Body of pancreas (tissue), 4 donors: Measurements from ENCODE around the gene SHROOM2. TPM values are rescaled to one million over a fixed set of nuclear protein-coding genes. Genes with fewer than 3 reads are reported as not detected.
"Not testable (repeated sequence)": the region's sequence is repeated elsewhere in the genome, so short reads cannot be mapped to it uniquely, and the experiment has no call there.

Experiments
- ATAC-seq: fragments of 150-250 bp; one replicate; pipeline ENCODE4 v1.9.1; 2016
- DNase-seq, 4 donors: peaks; one replicate each; pipeline ENCODE4 v3.0.0-alpha.2; 2019
- H3K27ac ChIP-seq, 4 donors: fragments of 200-600 bp; sonication (generic); 1 replicate in 3 of 4; 2 replicates in 1 of 4; pipeline versions ENCODE4 v1.5.1 to v1.6.1; 2016 to 2019; ENCODE audit warnings: mild to moderate bottlenecking in 1 of 4, mixed read lengths in 1 of 4, moderate library complexity in 1 of 4
- H3K27me3 ChIP-seq, 2 donors: fragments of 200-600 bp; sonication (generic); one replicate each; pipeline ENCODE4 v1.6.0; 2016; ENCODE audit warnings: mild to moderate bottlenecking in 1 of 2
- H3K36me3 ChIP-seq, 2 donors: fragments of 200-600 bp; sonication (generic); replicated peaks in 1 of 2; 2 replicates each; pipeline ENCODE4 v1.5.1; 2016; ENCODE audit warnings: low read depth in 2 of 2; ENCODE audit not compliant: insufficient read depth in 1 of 2
- H3K4me1 ChIP-seq: fragments of 200-600 bp; sonication (generic); one replicate; pipeline ENCODE4 v1.6.0; 2016
- H3K4me3 ChIP-seq, 2 donors: fragments of 200-600 bp; sonication (generic); 1 replicate in 1 of 2; 2 replicates in 1 of 2; pipeline ENCODE4 v1.5.1; 2016 to 2019
- H3K9me3 ChIP-seq, 3 donors: fragments of 200-600 bp; sonication (generic); 1 replicate in 2 of 3; 2 replicates in 1 of 3; pipeline ENCODE4 v1.5.1; 2016
- CTCF ChIP-seq, 7 experiments: fragments of 450-650 bp in 4 of 7; fragments of 200-600 bp in 3 of 7; sonication (generic) in 3 of 7; IDR thresholded peaks; one replicate each; pipeline ENCODE4 v1.5.1; 2016 to 2019; ENCODE audit warnings: antibody characterized with exemption in 7 of 7
- POLR2A ChIP-seq, 3 donors: fragments of 450-650 bp; IDR thresholded peaks; one replicate each; pipeline ENCODE4 v1.6.1; 2016; ENCODE audit warnings: antibody characterized with exemption in 3 of 3, mild to moderate bottlenecking in 2 of 3
- WGBS, 2 donors: methylation state at CpG; one replicate each; pipeline ENCODE4 v1.1.5; 2017; 5-methylcytosine and 5-hydroxymethylcytosine counted together
- intact Hi-C: fragments of 100-400 bp; cut with DNase I; formaldehyde crosslinking; loops from one replicate; pipeline ENCODE4 v1.15.1; 2023
- total RNA-seq, 2 donors: library from RNA; depleted of rRNA; stranded (reverse); fragments of >200 nt; gene quantifications; one replicate each; pipeline ENCODE4 v1.1.0, GENCODE V29; 2016

The SHROOM2 gene
- total RNA-seq, 2 donors from 2014 or later, result 9.9 TPM

- no peak for DNase-seq
- Histone ChIP-seq H3K4me1 (no peaks in the 10 kb centered on the region), H3K36me3 (no peaks in the 10 kb centered on the region), H3K9me3 (no peaks in the 10 kb centered on the region), H3K27ac (no peak overlapping the region), H3K27me3 (no peaks in the 10 kb centered on the region), H3K4me3 (no peak overlapping the region)
- TF ChIP-seq POLR2A (IDR thresholded peaks at IDR 0.05) (no peak), CTCF (IDR thresholded peaks at IDR 0.05) (no peak)
- no peak for ATAC-seq
- intact Hi-C loops, result no loop called here
- 79 to 85% methylated on average over 3 of the region's 4 CpGs for WGBS, 2 donors
Measured at GRCh38 chrX:9853307-9853706, 67.1 kb downstream of the SHROOM2 start.

GRCh38 chrX:9855561-9856283, 69.5 kb downstream of the SHROOM2 start:
- Histone ChIP-seq H3K4me1 (no peaks in the 10 kb centered on the region), H3K36me3 (no peaks in the 10 kb centered on the region), H3K4me3 (no peak overlapping the region), H3K27ac (no peak overlapping the region), H3K27me3 (no peaks in the 10 kb centered on the region), H3K9me3 (no peaks in the 10 kb centered on the region)
- 72 to 81% methylated on average over 9 to 14 of the region's 14 CpGs for WGBS, 2 donors
- ATAC-seq (no peak), DNase-seq (no peak)
- intact Hi-C loops, result no loop called here
- no peak for TF ChIP-seq CTCF (IDR thresholded peaks at IDR 0.05)
- TF ChIP-seq POLR2A (IDR thresholded peaks at IDR 0.05), result no peak

GRCh38 chrX:9856588-9856987, 70.4 kb downstream of the SHROOM2 start:
- TF ChIP-seq POLR2A (IDR thresholded peaks at IDR 0.05), result no peak
- TF ChIP-seq CTCF (IDR thresholded peaks at IDR 0.05), result no peak
- no peak overlapping the region for H3K27ac ChIP-seq
- WGBS, 2 donors, result 81 to 83% methylated on average over 1 to 5 of the region's 9 CpGs

GRCh38 chrX:9857575-9858474, 71.6 kb downstream of the SHROOM2 start:
- Histone ChIP-seq H3K36me3 (no peaks in the 10 kb centered on the region), H3K4me1 (no peaks in the 10 kb centered on the region), H3K4me3 (no peak overlapping the region), H3K27ac (no peak overlapping the region), H3K9me3 (no peaks in the 10 kb centered on the region), H3K27me3 (no peaks in the 10 kb centered on the region)
- DNase-seq (no peak), ATAC-seq (no peak)
- TF ChIP-seq POLR2A (IDR thresholded peaks at IDR 0.05) (no peak), CTCF (IDR thresholded peaks at IDR 0.05) (no peak)
- WGBS, 2 donors, result 83 to 86% methylated on average over 9 to 21 of the region's 21 CpGs
- intact Hi-C loops, result no loop called here

More at GRCh38 chrX:9856588-9856987, 70.4 kb downstream of the SHROOM2 start:
- H3K4me1 ChIP-seq, result no peaks in the 10 kb centered on the region
- H3K9me3 ChIP-seq, result no peaks in the 10 kb centered on the region
- no peaks in the 10 kb centered on the region for H3K36me3 ChIP-seq
- intact Hi-C loops, result no loop called here
- no peak overlapping the region for H3K4me3 ChIP-seq
- no peak for DNase-seq
- no peaks in the 10 kb centered on the region for H3K27me3 ChIP-seq
- no peak for ATAC-seq

- H3K9me3 ChIP-seq, DNase-seq, intact Hi-C loops, ATAC-seq, H3K36me3 ChIP-seq, H3K27me3 ChIP-seq, H3K4me3 ChIP-seq, H3K4me1 ChIP-seq, H3K27ac ChIP-seq: not testable (repeated sequence)
- 90 to 93% methylated on average over 3 to 11 of the region's 11 CpGs for WGBS, 2 donors
Measured at GRCh38 chrX:9858684-9859083, 72.5 kb downstream of the SHROOM2 start.
